A673 (cell line): ENCODE data around the gene ELANE. TPM values are rescaled to one million over a fixed set of nuclear protein-coding genes. Genes with fewer than 3 reads are reported as not detected.
"Not testable (repeated sequence)": the region's sequence is repeated elsewhere in the genome, so short reads cannot be mapped to it uniquely, and the experiment has no call there.

Source experiments
- BruUV-seq: library from RNA; stranded (reverse); fragments of 400-500 nt; replicated peaks from 2 replicates; lab custom pipeline; 2021; lab: Mats Ljungman, UMichigan
- CTCF ChIA-PET: fragments of 300-600 bp; sonication (Branson Sonifier 250); formaldehyde crosslinking; loops from one replicate; lab custom pipeline; 2022; ENCODE audit warnings: antibody characterized with exemption; lab: Charles Lee
- POLR2A ChIA-PET: fragments of 300-600 bp; sonication (Branson Sonifier 250); formaldehyde crosslinking; loops from one replicate; lab custom pipeline; 2022; ENCODE audit warnings: antibody characterized with exemption; ENCODE audit not compliant: low non-redundant PET; lab: Charles Lee
- DNase-seq: peaks from one replicate; pipeline ENCODE4 v3.0.0-alpha.2; 2015; ENCODE audit warnings: low spot score
- H3K27ac ChIP-seq: fragments of 200-600 bp; sonication (generic); 2 replicates; pipeline ENCODE4 v1.5.1; 2016; ENCODE audit warnings: mixed run types, low read depth, mild to moderate bottlenecking, mixed read lengths, antibody characterized with exemption, low read length; ENCODE audit not compliant: poor library complexity, severe bottlenecking
- H3K27me3 ChIP-seq: fragments of 200-600 bp; sonication (generic); replicated peaks from 2 replicates; pipeline ENCODE4 v1.6.1; 2017; ENCODE audit warnings: mixed run types, low read depth, mild to moderate bottlenecking, mixed read lengths, antibody characterized with exemption, low read length; ENCODE audit not compliant: insufficient read depth, poor library complexity
- H3K36me3 ChIP-seq: fragments of 200-600 bp; sonication (generic); 2 replicates; pipeline ENCODE4 v1.6.1; 2016; ENCODE audit warnings: mixed run types, mild to moderate bottlenecking, mixed read lengths, antibody characterized with exemption, low read length; ENCODE audit not compliant: insufficient read depth, poor library complexity, severe bottlenecking
- H3K4me1 ChIP-seq: fragments of 200-600 bp; sonication (generic); 2 replicates; pipeline ENCODE4 v1.6.1; 2017; ENCODE audit warnings: mixed run types, mild to moderate bottlenecking, mixed read lengths, antibody characterized with exemption, low read length; ENCODE audit not compliant: insufficient read depth, poor library complexity, severe bottlenecking
- H3K4me3 ChIP-seq: fragments of 200-600 bp; sonication (generic); 2 replicates; pipeline ENCODE4 v1.5.1; 2016; ENCODE audit warnings: low read depth, mixed run types, mild to moderate bottlenecking, mixed read lengths, low read length; ENCODE audit not compliant: poor library complexity, severe bottlenecking
- H3K9me3 ChIP-seq: fragments of 200-600 bp; sonication (generic); 2 replicates; pipeline ENCODE4 v1.6.1; 2016; ENCODE audit warnings: mixed run types, low read depth, mild to moderate bottlenecking, mixed read lengths, antibody characterized with exemption, low read length; ENCODE audit not compliant: poor library complexity, severe bottlenecking
- CTCF ChIP-seq: fragments of 300-800, 200-600 bp; sonication (generic); conservative IDR thresholded peaks from 2 replicates; pipeline ENCODE4 v1.5.1; 2017; ENCODE audit warnings: low read depth, mild to moderate bottlenecking, antibody characterized with exemption, low read length, moderate library complexity, mixed read lengths
- EZH2 ChIP-seq: fragments of 200-600 bp; sonication (generic); IDR thresholded peaks from 2 replicates; pipeline ENCODE4 v1.6.1; 2017; ENCODE audit warnings: borderline replicate concordance, low read depth, mild to moderate bottlenecking, mixed read lengths, antibody characterized with exemption, low read length; ENCODE audit not compliant: poor library complexity, severe bottlenecking
- intact Hi-C: fragments of 100-400 bp; cut with micrococcal nuclease; formaldehyde crosslinking; loops from one replicate; pipeline ENCODE4 v1.10.0; 2022; ENCODE audit not compliant: unreplicated experiment
- total RNA-seq: library from RNA; stranded (reverse); gene quantifications from 2 replicates; pipeline ENCODE4 v1.2.3, GENCODE V29; 2021

Gene ELANE
- total RNA-seq, 1 experiment from 2014 or later = not detected

GRCh38 chr19:875265-875879 is 23.3 kb downstream of the ELANE start:
- TF ChIP-seq EZH2 (no peak), CTCF (no peak)
- DNase-seq = no peak
- no peaks in the 10 kb centered on the region for H3K27me3 ChIP-seq
- BruUV-seq = no TSS peak
- H3K4me1 ChIP-seq = peaks cover 25% of the 10 kb centered on the region
- H3K9me3 ChIP-seq = no peaks in the 10 kb centered on the region
- intact Hi-C loops = no loop called here
- CTCF ChIA-PET = no interaction called here
- H3K4me3 ChIP-seq = no peak overlapping the region
- H3K36me3 ChIP-seq = peaks cover 16% of the 10 kb centered on the region
- no peak overlapping the region for H3K27ac ChIP-seq
- POLR2A ChIA-PET = no interaction called here

- CTCF ChIA-PET = no interaction called here
- no TSS peak for BruUV-seq
- Histone ChIP-seq H3K9me3 (no peaks in the 10 kb centered on the region), H3K4me3 (no peak overlapping the region), H3K27ac (no peak overlapping the region), H3K36me3 (peaks cover 10% of the 10 kb centered on the region), H3K4me1 (peaks cover 18% of the 10 kb centered on the region), H3K27me3 (no peaks in the 10 kb centered on the region)
- intact Hi-C loops = no loop called here
- TF ChIP-seq EZH2 = no peak
- POLR2A ChIA-PET = no interaction called here
- DNase-seq = no peak
These were observed 24.0 kb downstream of the ELANE start for GRCh38 chr19:876089-876488.

GRCh38 chr19:876780-877314 is 24.7 kb downstream of the ELANE start:
- Histone ChIP-seq H3K27ac (no peak overlapping the region), H3K4me3 (no peak overlapping the region), H3K9me3 (no peaks in the 10 kb centered on the region), H3K27me3 (no peaks in the 10 kb centered on the region), H3K4me1 (peaks cover 13% of the 10 kb centered on the region), H3K36me3 (peaks cover 17% of the 10 kb centered on the region)
- POLR2A ChIA-PET = no interaction called here
- no peak for TF ChIP-seq EZH2
- no peak for TF ChIP-seq CTCF
- no peak for DNase-seq
- BruUV-seq = no TSS peak
- intact Hi-C loops = no loop called here
- CTCF ChIA-PET = interaction anchor here (0.6 kb wide), 1 partner anchor 123 kb away, joined by 6 read pairs; no protein-coding TSS in a partner anchor

GRCh38 chr19:877992-878660 is 26.0 kb downstream of the ELANE start:
- POLR2A ChIA-PET = interaction anchor here (0.6 to 0.7 kb wide), 2 partner anchors 12 to 30 kb away, joined by 4 to 5 read pairs; no protein-coding TSS in a partner anchor
- H3K4me3 ChIP-seq, intact Hi-C loops, DNase-seq, H3K4me1 ChIP-seq, BruUV-seq, CTCF ChIA-PET, H3K27ac ChIP-seq, H3K9me3 ChIP-seq, H3K27me3 ChIP-seq: not testable (repeated sequence)
- H3K36me3 ChIP-seq = peaks cover 25% of the 10 kb centered on the region

GRCh38 chr19:878751-879561 is 26.9 kb downstream of the ELANE start:
- ChIA-PET CTCF (interaction anchor here (0.6 to 0.8 kb wide), 2 partner anchors 294 to 988 kb away, joined by 3 to 5 read pairs; no protein-coding TSS in a partner anchor), POLR2A (interaction anchor here (0.6 kb wide), 2 partner anchors 15 to 19 kb away, joined by 3 to 4 read pairs; no protein-coding TSS in a partner anchor)
- BruUV-seq, DNase-seq, H3K27me3 ChIP-seq, H3K4me1 ChIP-seq, H3K4me3 ChIP-seq, intact Hi-C loops, H3K27ac ChIP-seq, H3K9me3 ChIP-seq: not testable (repeated sequence)
- peaks cover 25% of the 10 kb centered on the region for H3K36me3 ChIP-seq
